ENCODE data around the gene TPRN.

The TPRN gene

DNA sequence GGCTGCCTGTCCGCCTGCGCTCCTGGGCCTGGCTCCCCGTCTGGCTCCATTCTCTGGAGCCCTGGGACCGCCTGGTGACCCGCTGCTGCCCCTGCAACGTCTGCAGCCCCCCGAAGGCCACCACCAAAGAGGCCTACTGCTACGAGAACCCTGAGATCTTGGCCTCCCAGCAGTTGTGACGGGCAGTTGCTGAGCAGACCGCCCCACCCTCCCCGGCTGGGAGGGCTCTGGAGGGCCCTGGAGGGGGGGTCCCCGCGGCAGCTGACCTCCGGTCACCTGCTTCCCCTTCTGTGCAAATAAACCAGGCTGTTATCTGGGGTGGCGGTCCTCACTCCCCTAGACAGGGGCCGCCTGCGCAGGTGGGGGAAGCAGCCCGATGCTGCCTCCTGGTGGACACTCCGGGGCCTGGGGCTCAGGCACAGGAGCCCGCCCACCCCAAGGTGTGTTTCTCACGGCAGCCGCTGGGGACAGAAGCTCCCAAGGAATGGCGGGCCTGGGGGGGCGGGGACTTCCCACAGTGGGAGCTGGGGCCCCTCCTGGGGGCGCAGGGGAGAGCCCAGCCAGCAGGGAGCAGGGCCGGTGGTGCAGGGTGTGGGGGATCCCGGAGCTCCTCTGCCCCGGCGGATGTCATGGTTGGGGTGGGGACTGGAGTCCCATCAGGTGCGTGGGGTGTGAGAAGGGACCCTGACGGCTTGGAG, 35.8 kb upstream of the TPRN start:
- DNase-seq: peak; percentile 54

DNA sequence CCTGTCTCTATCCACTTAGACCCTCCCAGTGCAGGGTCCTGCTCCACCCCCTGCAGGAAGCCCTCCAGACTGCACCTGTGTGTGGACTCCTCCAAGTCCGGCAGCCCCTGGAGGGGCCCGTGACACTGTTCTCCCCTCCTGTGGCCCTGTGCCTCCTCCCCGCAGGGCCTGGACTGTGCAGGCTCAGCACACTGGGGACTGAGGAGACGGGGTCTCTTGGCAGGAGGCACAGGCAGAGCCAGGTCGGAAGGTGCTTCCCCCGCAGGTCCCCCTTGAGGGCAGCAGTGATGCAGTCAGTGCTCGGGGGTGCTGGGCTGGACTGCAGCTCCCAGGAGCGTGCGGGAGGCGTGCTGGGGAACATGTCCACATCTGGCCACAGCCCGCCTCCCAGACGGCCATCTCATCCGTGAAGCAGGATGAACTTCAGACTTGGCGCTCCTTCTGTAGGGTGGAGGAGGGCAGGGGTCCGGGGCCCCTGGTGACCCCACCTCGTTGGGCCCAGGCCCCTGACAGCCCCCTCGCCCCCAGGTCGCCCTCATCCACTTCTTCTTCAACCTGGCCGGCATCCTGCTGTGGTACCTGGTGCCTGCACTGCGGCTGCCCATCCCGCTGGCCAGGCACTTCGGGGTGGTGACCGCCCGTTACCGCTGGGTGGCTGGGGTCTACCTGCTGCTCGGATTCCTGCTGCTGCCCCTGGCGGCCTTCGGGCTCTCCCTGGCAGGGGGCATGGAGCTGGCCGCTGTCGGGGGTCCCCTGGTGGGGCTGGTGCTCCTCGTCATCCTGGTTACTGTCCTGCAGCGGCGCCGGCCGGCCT, 35.1 kb upstream of the TPRN start:
- no peak for DNase-seq

DNA sequence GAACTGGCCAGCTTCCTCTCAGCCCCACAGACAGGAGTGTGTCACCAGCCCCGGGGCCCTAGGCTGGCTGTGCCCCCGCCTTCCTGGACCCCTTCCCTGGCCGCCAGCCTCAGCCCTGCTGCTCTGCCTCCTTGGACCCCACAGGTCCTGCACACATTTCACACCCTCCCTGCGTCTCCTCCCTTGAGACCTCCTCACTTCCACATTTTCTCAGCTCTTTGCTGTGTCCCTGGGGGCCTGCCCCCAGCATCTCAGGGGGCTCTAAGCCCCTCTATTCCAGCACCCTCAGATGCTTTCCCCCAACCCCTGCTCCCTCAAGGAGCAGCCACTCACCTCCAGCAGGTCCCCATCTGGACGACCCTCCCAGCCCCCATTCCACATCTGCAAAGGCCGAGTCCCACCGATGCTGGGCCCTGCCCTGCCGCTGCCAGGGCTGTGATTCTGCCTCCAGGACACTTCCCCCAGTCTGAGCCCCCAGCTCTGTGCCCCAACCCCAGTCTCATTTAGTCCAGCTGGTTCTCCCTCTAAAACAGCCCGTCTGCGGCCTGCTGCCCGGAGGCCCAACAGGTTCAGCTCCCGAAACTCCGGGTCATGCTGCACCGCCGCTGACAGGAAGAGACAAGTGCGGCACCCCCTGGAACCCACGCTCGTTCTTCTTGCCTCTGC, 34.4 kb upstream of the TPRN start:
- DNase-seq: no peak

DNA sequence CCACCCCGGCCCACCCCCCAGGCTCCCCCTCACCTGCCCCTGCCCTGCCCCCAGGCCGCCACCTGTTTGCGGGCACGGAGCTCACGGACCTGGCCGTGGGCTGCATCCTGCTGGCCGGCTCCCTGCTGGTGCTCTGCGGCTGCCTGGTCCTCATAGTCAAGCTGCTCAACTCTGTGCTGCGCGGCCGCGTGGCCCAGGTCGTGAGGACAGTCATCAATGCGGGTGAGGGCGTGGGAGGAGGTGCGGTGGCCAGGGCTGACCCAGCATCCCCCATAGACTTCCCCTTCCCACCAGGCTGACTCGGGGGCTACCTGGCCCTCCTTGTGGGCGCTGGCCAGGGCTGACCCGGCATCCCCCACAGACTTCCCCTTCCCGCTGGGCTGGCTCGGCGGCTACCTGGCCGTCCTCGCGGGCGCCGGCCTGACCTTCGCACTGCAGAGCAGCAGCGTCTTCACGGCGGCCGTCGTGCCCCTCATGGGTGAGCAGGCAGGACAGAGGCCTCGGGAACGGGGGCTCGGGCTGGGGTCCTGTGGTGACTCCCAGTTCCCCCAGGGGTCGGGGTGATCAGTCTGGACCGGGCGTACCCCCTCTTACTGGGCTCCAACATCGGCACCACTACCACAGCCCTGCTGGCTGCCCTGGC, 33.6 kb upstream of the TPRN start:
- no peak for DNase-seq

DNA sequence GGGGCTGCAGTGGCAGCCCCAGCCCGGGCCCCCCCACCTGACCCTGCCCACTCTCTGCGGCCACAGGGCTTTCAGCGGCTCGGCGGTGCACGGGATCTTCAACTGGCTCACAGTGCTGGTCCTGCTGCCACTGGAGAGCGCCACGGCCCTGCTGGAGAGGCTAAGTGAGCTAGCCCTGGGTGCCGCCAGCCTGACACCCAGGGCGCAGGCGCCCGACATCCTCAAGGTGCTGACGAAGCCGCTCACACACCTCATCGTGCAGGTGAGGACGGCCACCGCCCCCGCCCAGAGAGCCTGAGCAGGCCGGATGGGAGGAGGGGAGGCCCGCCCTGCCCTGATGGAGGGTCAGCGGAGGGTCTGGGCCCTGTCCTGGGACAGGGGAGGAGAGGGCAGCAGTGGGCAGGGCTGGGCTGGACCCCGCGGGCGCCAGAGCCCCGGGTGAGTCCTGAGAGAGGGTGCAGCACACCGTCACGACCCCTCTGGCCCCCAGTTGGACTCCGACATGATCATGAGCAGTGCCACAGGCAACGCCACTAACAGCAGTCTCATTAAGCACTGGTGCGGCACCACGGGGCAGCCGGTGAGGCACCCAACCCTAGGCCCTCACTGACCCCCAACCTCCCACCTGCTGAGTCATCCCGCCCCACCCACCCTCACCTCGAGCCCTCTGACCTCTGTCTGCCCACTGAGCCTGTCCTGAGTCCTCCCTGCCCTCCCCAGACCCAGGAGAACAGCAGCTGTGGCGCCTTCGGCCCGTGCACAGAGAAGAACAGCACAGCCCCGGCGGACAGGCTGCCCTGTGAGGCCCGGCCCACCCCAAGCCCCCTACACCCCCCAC, 32.8 kb upstream of the TPRN start:
- DNase-seq: no peak

DNA sequence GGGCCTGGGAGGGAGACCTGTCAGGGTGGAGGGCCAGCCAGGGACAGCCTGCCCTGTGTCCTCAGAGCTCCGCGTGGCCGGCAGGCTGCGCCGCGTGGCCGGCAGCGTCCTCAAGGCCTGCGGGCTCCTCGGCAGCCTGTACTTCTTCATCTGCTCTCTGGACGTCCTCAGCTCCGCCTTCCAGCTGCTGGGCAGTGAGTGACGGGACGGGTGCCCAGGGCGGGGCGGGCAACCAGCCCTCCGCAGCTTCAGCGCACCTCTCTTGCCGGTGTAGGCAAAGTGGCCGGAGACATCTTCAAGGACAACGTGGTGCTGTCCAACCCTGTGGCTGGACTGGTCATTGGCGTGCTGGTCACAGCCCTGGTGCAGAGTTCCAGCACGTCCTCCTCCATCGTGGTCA, 32.0 kb upstream of the TPRN start:
- DNase-seq: no peak

DNA sequence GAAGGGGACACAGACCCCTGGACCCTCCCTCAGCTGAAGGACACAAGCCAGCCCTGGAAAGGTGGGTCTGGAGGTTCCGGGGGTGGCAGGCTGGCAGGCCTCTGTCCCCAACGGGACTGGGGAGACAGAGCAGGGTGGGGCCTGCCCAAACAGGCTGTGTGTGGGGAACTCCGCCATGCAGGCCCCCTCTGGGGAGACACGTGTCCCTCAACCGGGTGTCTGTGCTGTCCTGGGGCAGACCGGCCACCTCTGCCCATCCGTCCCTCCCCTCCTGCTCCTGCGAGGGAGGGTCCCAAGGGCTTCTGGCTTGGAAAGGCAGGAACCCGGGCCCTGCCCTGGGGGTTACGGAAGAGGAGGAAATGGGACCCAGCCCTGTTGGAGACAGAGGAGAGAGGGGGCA, 31.6 kb upstream of the TPRN start:
- no peak for DNase-seq

GRCh38 chr9:137231372-137232039, 31.0 kb upstream of the TPRN start:
- no peak for DNase-seq

- no peak for DNase-seq
Measured at GRCh38 chr9:137230705-137231371, 30.3 kb upstream of the TPRN start, which contains the start of gene SLC34A3. SLC34A3 (plus strand) TSS chr9:137230901; CDS start chr9:137231703, 802 bp downstream.

GRCh38 chr9:137229903-137230704, 29.6 kb upstream of the TPRN start:
- no peak for DNase-seq

DNA sequence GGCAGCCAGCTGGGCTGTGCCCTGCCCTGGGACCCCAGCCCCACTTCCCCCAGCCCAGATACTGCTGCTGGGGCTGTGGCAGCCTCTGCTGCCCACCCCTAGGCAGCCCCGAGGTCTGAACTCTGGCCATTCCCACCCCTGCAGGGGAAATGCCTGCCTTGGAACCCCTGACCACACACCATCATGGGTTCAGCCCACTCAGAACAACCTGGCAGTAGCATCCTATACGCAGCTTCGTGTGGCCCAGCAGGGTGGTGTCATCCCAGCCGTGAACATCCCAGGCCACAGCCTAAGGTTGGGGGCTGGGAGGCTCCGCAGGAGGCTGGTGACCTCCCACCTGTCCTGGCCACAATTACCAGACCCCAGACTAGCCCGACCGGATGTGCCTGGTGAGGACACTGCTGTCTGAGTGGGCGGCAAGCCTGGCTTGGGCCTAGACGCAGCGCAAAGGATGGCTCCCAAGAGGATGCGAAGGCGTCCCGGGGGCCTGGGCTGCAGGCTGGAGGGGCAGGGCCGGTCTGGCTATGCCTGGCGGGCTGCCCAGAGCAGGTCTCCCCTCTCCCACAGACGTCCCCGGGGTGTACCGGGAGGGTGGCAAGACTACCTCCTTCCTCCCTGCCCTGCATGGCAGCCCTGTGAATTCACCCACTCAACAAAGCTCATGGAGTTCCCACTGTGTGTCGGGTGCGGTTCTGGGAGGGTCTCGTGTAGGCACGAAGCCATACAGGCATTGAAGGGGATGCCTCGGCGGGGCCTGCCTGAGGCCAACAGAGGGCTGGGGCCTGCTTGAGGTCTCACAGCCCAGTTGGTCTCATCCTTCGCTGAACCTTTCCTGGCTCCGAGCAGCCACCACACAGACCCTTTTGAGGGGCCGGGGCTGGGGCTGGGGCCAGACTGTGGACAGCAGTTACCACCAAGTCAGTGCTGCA, 28.7 kb upstream of the TPRN start:
- no peak for DNase-seq

GRCh38 chr9:137228506-137228967, 28.0 kb upstream of the TPRN start:
- no peak for DNase-seq

DNA sequence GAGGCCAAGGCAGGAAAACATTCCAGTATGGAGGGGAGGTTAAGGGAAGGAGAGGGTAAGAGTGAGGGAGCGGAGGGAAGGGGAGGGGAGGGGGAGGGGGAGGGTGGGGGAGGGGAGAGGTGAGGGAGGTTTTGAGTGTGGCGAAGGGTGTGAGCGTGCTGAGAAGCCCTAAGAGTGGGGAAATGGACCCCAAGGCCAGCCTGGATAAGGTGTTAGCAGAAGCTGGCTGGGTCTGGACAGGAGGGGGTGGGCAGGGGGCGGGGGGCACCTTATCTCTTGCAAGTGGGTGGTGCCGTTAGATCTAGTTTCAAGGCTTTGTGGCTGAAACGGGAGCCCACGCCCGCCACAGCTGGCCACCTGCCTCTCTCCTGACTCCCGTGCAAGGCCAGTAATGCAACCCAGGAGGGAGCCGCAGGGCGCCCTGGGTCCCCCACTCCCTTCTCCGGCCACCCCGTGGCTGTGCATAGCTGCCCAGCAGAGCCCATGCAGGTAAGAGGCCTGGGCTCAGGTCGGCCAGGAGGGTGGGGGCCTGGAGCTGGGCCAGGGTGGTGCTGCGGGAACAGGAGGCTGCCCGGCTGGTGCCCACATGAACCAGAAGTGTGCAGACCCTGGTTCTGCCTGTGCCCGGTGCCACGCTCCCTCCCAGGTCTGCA, 27.4 kb upstream of the TPRN start:
- no peak for DNase-seq

- DNase-seq: peak; percentile 59
Measured at GRCh38 chr9:137227054-137227852, 26.7 kb upstream of the TPRN start, which contains the start of gene RNF224. RNF224 (plus strand) TSS chr9:137227502; CDS start chr9:137228336, 834 bp downstream.

- DNase-seq: no peak
Measured at GRCh38 chr9:137226338-137227053, 26.0 kb upstream of the TPRN start.

DNA sequence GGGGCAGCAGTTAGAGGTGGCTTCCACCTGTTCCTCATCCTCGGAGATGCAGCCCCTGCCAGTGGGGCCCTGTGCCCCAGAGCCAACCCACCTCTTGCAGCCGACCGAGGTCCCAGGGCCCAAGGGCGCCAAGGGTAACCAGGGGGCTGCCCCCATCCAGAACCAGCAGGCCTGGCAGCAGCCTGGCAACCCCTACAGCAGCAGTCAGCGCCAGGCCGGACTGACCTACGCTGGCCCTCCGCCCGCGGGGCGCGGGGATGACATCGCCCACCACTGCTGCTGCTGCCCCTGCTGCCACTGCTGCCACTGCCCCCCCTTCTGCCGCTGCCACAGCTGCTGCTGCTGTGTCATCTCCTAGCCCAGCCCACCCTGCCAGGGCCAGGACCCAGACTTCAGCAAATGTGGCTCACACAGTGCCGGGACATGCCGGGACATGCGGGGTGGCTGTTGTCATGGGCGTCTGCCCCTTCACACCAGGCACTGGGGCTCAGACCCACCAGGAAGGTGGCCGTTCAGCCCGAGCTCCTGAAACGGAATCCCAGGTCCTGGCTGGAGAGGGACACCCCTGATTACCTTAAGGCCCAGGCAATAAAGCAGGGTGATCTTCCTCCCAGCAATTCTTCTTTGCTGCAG, 25.3 kb upstream of the TPRN start:
- DNase-seq: no peak
